ENCODE measurements around the gene PPDPF.
"Not testable (repeated sequence)": the region's sequence is repeated elsewhere in the genome, so short reads cannot be mapped to it uniquely, and the experiment has no call there.

The PPDPF gene

GRCh38 chr20:63477061-63477616 lies 43.4 kb upstream of the PPDPF start:
- no peak for TF ChIP-seq REST (IDR thresholded peaks at IDR 0.05; ENCODE audit: insufficient replicate concordance, low read depth)
- TF ChIP-seq POLR2AphosphoS5 (IDR thresholded peaks at IDR 0.05; ENCODE audit: low read depth): no peak
- TF ChIP-seq GABPA (IDR thresholded peaks at IDR 0.05; ENCODE audit: low read depth): no peak
- TF ChIP-seq CTCF (IDR thresholded peaks at IDR 0.05; ENCODE audit: insufficient read depth, low read length): no peak
- TF ChIP-seq SPI1 (IDR thresholded peaks at IDR 0.05; ENCODE audit: borderline replicate concordance, low read depth): no peak

GRCh38 chr20:63477944-63478343 lies 42.6 kb upstream of the PPDPF start:
- Histone ChIP-seq H3K4me3 (replicated peaks; ENCODE audit: insufficient read depth, low read length) (no peak overlapping the region), H3K27ac (replicated peaks) (no peak overlapping the region), H3K27me3 (ENCODE audit: insufficient read depth, poor library complexity, severe bottlenecking) (peaks cover 55% of the 10 kb centered on the region)
- no peak for TF ChIP-seq REST (IDR thresholded peaks at IDR 0.05; ENCODE audit: insufficient replicate concordance, low read depth)
- TF ChIP-seq CTCF (IDR thresholded peaks at IDR 0.05; ENCODE audit: insufficient read depth, low read length): no peak
- TF ChIP-seq POLR2AphosphoS5 (IDR thresholded peaks at IDR 0.05; ENCODE audit: low read depth): no peak
- TF ChIP-seq GABPA (IDR thresholded peaks at IDR 0.05; ENCODE audit: low read depth): no peak
- TF ChIP-seq SPI1 (IDR thresholded peaks at IDR 0.05; ENCODE audit: borderline replicate concordance, low read depth): no peak
- DNase-seq (ENCODE audit: low read depth in 1 of 2, low spot score in 1 of 2): no peak

More at GRCh38 chr20:63477061-63477616, 43.4 kb upstream of the PPDPF start:
- Histone ChIP-seq H3K4me3 (replicated peaks; ENCODE audit: insufficient read depth, low read length) (no peak overlapping the region), H3K27me3 (ENCODE audit: insufficient read depth, poor library complexity, severe bottlenecking) (peaks cover 49% of the 10 kb centered on the region), H3K27ac (replicated peaks) (no peak overlapping the region)
- DNase-seq (ENCODE audit: low read depth in 1 of 2, low spot score in 1 of 2): no peak

- TF ChIP-seq SPI1 (IDR thresholded peaks at IDR 0.05; ENCODE audit: borderline replicate concordance, low read depth) (no peak), POLR2AphosphoS5 (IDR thresholded peaks at IDR 0.05; ENCODE audit: low read depth) (no peak), REST (IDR thresholded peaks at IDR 0.05; ENCODE audit: insufficient replicate concordance, low read depth) (no peak), GABPA (IDR thresholded peaks at IDR 0.05; ENCODE audit: low read depth) (no peak), CTCF (IDR thresholded peaks at IDR 0.05; ENCODE audit: insufficient read depth, low read length) (no peak)
- H3K4me3 ChIP-seq (replicated peaks; ENCODE audit: insufficient read depth, low read length): no peak overlapping the region
- no peak for DNase-seq (ENCODE audit: low read depth in 1 of 2, low spot score in 1 of 2)
- peaks cover 53% of the 10 kb centered on the region for H3K27me3 ChIP-seq (ENCODE audit: insufficient read depth, poor library complexity, severe bottlenecking)
- no peak overlapping the region for H3K27ac ChIP-seq (replicated peaks)
Observed at GRCh38 chr20:63478346-63479302, 41.9 kb upstream of the PPDPF start.

GRCh38 chr20:63479695-63480419 lies 40.7 kb upstream of the PPDPF start:
- peaks cover 40% of the 10 kb centered on the region for H3K27me3 ChIP-seq (ENCODE audit: insufficient read depth, poor library complexity, severe bottlenecking)
- not testable (repeated sequence) for DNase-seq (ENCODE audit: low read depth in 1 of 2, low spot score in 1 of 2); H3K27ac ChIP-seq (replicated peaks); H3K4me3 ChIP-seq (replicated peaks; ENCODE audit: insufficient read depth, low read length)

All from HL-60 (cell line).